ENCODE data around the gene KCNT1.

Gene KCNT1

DNA sequence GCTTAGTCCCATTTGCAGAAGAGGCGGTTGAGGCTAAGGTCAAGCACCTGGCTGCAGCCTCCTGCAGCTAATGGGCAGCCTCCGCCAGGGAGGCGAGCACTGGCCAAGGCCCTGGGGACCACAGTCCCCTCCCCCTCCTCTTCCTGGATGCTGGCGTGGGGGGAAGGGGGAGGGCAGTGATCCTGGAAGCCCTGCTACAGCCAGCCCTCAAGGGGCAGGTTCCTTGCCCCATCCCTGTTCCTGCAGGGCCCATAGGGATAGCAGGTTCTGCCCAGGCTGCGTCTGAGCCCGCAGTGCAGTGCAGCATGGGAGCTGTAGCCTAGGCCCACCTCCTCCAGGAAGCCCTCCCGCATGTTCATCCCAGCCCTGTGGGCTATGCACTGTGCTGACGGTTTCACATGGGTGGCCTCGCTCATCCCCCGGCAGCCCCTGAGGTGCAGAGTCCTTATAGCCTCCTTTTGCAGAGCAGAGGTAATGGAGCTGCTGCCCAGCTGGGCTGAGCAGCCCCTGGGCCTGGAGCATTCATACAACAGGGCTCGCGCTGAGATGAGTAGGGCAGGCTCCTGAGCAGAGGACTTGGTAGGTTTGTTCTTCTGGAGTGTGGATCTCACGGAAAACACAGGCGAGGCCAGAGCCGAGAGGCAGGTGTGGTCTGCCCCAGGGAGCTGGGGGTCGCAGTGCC lies 36.0 kb downstream of the KCNT1 start:
- DNase-seq (ENCODE audit: low read depth) = no peak
- TF ChIP-seq, protein P1, sequence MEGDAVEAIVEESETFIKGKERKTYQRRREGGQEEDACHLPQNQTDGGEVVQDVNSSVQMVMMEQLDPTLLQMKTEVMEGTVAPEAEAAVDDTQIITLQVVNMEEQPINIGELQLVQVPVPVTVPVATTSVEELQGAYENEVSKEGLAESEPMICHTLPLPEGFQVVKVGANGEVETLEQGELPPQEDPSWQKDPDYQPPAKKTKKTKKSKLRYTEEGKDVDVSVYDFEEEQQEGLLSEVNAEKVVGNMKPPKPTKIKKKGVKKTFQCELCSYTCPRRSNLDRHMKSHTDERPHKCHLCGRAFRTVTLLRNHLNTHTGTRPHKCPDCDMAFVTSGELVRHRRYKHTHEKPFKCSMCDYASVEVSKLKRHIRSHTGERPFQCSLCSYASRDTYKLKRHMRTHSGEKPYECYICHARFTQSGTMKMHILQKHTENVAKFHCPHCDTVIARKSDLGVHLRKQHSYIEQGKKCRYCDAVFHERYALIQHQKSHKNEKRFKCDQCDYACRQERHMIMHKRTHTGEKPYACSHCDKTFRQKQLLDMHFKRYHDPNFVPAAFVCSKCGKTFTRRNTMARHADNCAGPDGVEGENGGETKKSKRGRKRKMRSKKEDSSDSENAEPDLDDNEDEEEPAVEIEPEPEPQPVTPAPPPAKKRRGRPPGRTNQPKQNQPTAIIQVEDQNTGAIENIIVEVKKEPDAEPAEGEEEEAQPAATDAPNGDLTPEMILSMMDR (conservative IDR thresholded peaks at IDR 0.05; ENCODE audit: low read depth, low read length) = no peak
- H3K4me3 ChIP-seq (ENCODE audit: low read depth, low read length) = no peak overlapping the region

DNA sequence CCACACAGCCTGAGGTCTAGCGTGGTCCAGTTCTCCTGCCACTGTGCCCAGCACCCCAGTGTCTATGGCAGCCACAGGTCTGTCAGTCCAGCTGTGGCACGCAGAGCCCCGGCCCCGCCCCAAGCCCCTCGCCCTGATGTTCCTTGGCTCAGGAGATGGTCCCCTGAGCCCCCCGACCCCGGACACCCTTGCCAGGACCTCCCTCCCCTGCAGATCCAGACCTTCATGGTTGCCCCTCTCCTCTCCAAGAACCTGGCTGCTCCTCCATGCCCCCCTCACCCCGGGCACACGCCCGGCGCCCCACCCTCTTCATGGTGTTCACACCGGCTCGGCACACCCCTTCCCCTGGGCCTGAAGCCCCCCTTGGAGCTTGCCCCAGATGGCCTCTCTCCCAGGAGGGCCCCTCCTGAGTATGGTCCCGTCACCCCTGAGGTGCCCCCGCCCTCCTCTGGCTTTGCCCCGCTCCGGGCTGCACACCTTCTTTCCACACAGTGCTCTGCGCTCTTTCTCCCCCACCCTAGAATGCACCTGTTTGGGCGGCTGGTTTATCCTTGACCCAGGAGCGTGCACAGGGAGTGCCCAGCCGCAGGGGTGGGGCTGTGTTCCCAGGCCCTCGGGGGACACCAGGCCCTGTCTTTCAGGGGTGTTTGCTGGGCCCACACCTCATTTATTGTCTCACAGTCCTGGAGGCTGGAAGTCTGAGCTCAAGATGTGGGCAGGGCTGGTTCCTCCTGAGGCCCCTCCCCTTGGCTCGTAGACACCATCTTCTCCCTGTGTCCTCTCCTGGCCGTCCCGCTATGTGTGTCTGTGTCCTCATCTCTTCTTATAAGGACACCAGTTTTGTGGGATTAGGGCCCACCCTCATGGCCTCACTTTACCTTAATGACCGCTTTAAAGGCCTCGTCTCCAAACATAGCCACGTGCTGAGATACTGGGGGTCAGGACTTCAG lies 37.6 kb downstream of the KCNT1 start:
- H3K4me3 ChIP-seq (ENCODE audit: low read depth, low read length) = no peak overlapping the region
- DNase-seq (ENCODE audit: low read depth) = no peak
- TF ChIP-seq, protein P1 (conservative IDR thresholded peaks at IDR 0.05; ENCODE audit: low read depth, low read length) = no peak

DNA sequence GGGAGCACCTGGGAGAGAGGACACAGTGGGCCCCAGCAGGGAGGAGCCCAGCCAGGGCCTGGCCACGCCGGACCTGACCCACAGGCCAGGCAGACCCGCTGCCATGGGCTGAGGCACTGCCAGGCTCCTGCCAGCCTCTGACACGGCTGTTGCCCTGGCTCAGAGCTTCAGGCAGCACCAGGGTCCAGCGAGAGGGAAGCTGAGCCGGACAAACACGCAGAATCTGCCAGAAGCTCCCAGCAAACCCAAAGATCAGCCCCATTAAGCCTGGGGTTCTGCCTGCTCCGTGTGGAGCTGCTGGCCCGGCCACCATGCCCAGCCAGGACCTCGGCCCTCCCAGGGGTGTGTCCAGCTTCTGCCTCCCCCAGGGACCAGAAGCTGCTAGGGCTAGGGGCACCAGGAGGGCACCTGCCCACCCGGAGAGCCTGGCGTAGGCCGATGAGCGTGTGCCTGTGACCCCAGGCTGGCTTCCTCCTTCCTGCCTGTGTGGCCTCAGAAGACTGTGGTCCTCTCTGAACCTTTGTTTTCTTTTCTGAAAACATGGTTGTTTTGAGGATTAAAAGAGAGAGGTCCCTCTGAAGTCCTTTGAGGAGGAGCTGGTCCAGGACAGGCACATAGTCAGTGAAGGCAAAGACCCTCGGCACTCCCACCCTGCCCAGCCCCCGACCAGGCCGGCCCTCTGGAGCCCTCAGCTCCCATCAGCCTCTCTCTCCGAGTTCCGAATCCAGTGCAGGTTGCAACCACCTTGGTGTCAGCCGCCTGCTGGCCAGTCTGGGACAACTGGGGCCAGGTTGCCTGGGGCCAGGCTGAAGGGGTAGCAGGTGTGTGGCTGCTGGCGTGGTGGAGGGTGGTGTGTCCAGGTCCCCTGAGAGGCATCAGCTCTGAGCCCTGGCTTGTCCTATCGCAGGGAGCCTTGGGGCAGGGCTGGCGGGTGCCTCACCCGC lies 39.6 kb downstream of the KCNT1 start:
- DNase-seq (ENCODE audit: low read depth) = no peak
- TF ChIP-seq, protein P1 (conservative IDR thresholded peaks at IDR 0.05; ENCODE audit: low read depth, low read length) = no peak
- no peak overlapping the region for H3K4me3 ChIP-seq (ENCODE audit: low read depth, low read length)

DNA sequence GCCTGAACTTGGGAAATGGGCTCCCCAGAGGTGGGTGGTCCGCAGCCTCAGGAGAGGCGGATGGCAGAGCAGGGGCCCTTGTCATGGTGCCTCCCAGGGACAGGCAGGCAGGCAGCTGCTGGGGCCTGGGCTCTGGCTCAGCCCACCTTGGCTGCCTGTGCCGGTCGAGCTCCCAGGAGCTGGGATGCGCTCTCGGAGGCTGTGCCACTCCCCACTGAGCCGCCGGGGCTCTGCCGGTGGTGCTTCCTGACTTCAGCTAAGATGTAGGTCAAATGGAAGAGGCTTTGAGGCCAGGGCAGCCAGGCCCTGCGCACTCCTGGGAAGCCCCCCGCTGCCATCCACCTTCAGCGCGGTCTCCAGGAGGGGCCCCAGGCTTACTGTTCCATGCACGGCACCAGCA lies 41.0 kb downstream of the KCNT1 start:
- TF ChIP-seq, protein P1 (conservative IDR thresholded peaks at IDR 0.05; ENCODE audit: low read depth, low read length) = no peak
- no peak for DNase-seq (ENCODE audit: low read depth)
- no peak overlapping the region for H3K4me3 ChIP-seq (ENCODE audit: low read depth, low read length)

DNA sequence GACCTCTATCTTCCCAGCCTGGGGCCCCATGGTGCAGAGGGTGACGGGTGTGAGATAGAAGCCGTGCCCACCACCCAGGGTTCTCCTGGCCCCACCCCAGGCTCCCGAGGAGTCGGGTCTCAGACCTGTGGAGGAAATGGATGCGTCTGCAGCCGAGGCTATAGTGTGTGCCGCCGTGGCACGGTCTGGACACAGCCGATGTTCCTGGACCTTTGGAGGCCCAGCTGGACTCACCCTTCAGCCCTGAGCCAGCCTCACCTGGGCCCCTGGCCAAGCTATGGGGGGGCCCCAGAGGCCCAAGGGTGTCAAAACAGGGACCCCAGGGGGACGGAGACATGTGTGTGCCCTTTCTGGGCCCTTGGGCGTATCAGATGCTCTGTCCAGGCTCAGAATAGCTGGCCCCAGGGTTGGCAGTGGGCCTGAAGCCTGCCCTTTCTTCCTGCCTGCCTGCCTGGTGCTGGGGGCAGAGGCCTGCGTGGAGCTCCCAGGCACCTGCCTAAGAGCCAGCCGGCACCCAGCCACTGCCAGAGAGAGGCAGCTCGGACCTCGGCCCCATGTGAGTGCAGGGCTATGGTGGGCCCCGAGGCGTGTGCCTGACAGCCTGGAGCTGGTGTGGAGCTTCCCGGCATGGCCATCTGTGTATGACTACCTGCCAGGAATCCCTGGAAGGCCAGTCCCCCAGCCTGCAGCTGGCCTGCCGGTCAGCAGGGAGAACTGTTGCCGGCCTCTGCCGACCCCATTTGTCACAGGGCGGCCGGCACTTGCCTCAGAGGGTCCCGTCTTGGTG lies 41.8 kb downstream of the KCNT1 start:
- no peak overlapping the region for H3K4me3 ChIP-seq (ENCODE audit: low read depth, low read length)
- TF ChIP-seq, protein P1 (conservative IDR thresholded peaks at IDR 0.05; ENCODE audit: low read depth, low read length) = no peak
- DNase-seq (ENCODE audit: low read depth) = no peak

Measured in choroid plexus epithelial cell (primary cell).